PC-3 (cell line): ENCODE data around the gene LCE2C. TPM values are rescaled to one million over a fixed set of nuclear protein-coding genes. Genes with fewer than 3 reads are reported as not detected.

ENCODE experiments used
- ATAC-seq: fragments of 200-7000 bp; cut with Tn5 transposase; 2 replicates; pipeline ENCODE4 v1.9.1; 2020; ENCODE audit warnings: mild to moderate bottlenecking, moderate library complexity
- BruUV-seq: library from RNA; stranded (reverse); fragments of 400-500 nt; replicated peaks from 2 replicates; lab custom pipeline; 2021; lab: Mats Ljungman, UMichigan
- CTCF ChIA-PET: fragments of 300-600 bp; sonication (Branson Sonifier 250); formaldehyde crosslinking; loops from one replicate; lab custom pipeline; 2022; ENCODE audit warnings: antibody characterized with exemption; lab: Charles Lee
- POLR2A ChIA-PET: fragments of 300-600 bp; sonication (Branson Sonifier 250); formaldehyde crosslinking; loops from one replicate; lab custom pipeline; 2022; ENCODE audit warnings: antibody characterized with exemption; ENCODE audit not compliant: unreplicated experiment; lab: Charles Lee
- DNase-seq: peaks from one replicate; pipeline ENCODE4 v3.0.0-alpha.2; 2015
- H2AFZ ChIP-seq: fragments of 300-600 bp; sonication (generic); 2 replicates; pipeline ENCODE4 v1.6.0; 2016; ENCODE audit warnings: antibody characterized with exemption, low read length
- H3F3A ChIP-seq: fragments of 300-600 bp; sonication (generic); one replicate; pipeline ENCODE4 v1.6.0; 2017; ENCODE audit warnings: antibody characterized with exemption, low read length, control low read depth, mild to moderate bottlenecking; ENCODE audit not compliant: unreplicated experiment
- H3K27ac ChIP-seq: fragments of 300-600 bp; sonication (generic); 2 replicates; pipeline ENCODE4 v1.5.1; 2016; ENCODE audit warnings: mild to moderate bottlenecking, low read length
- H3K27me3 ChIP-seq: fragments of 300-600 bp; sonication (generic); 2 replicates; pipeline ENCODE4 v1.6.1; 2016; ENCODE audit warnings: low read length, mixed read lengths
- H3K36me3 ChIP-seq: fragments of 300-600 bp; sonication (generic); 2 replicates; pipeline ENCODE4 v1.6.1; 2016; ENCODE audit warnings: low read depth, mixed run types, low read length, mixed read lengths
- H3K4me1 ChIP-seq: fragments of 300-600 bp; sonication (generic); 2 replicates; pipeline ENCODE4 v1.5.1; 2016; ENCODE audit warnings: low read length; ENCODE audit not compliant: insufficient read depth
- H3K4me2 ChIP-seq: fragments of 300-600 bp; sonication (generic); 2 replicates; pipeline ENCODE4 v1.6.0; 2016; ENCODE audit warnings: low read length
- H3K4me3 ChIP-seq: fragments of 300-600 bp; sonication (generic); 2 replicates; pipeline ENCODE4 v1.5.1; 2016; ENCODE audit warnings: mild to moderate bottlenecking, low read length, mixed read lengths
- H3K79me2 ChIP-seq: fragments of 300-600 bp; sonication (generic); 2 replicates; pipeline ENCODE4 v1.6.1; 2017; ENCODE audit warnings: low read length, mixed read lengths
- H3K9ac ChIP-seq: fragments of 300-600 bp; sonication (generic); 2 replicates; pipeline ENCODE4 v1.6.0; 2016; ENCODE audit warnings: mild to moderate bottlenecking, low read length
- H3K9me2 ChIP-seq: fragments of 300-600 bp; sonication (generic); replicated peaks from 2 replicates; pipeline ENCODE4 v1.6.1; 2016; ENCODE audit warnings: mixed run types, low read length, mixed read lengths
- H3K9me3 ChIP-seq: fragments of 300-600 bp; sonication (generic); 2 replicates; pipeline ENCODE4 v1.6.1; 2016; ENCODE audit warnings: low read length, mixed read lengths
- H4K20me1 ChIP-seq: fragments of 300-600 bp; sonication (generic); 2 replicates; pipeline ENCODE4 v1.6.1; 2016; ENCODE audit warnings: low read length, mixed read lengths
- CTCF ChIP-seq: fragments of 300-600 bp; sonication (generic); conservative IDR thresholded peaks from 2 replicates; pipeline ENCODE4 v1.5.1; 2017; ENCODE audit warnings: antibody characterized with exemption, low read depth, mild to moderate bottlenecking, low read length
- EZH2 ChIP-seq: fragments of 300-600 bp; sonication (generic); IDR thresholded peaks from one replicate; pipeline ENCODE4 v1.6.1; 2017; ENCODE audit warnings: antibody characterized with exemption, mild to moderate bottlenecking, low read length; ENCODE audit not compliant: unreplicated experiment
- EZH2phosphoT487 ChIP-seq: fragments of 300-600 bp; sonication (generic); IDR thresholded peaks from 2 replicates; pipeline ENCODE4 v1.6.1; 2018; ENCODE audit warnings: mild to moderate bottlenecking, antibody characterized with exemption, low read length, borderline replicate concordance
- intact Hi-C: fragments of 100-400 bp; cut with micrococcal nuclease; formaldehyde crosslinking; loops from 2 replicates; pipeline ENCODE4 v1.9.0; 2023
- total RNA-seq: library from RNA; depleted of rRNA; stranded (reverse); fragments of >200 nt; gene quantifications from 2 replicates; pipeline ENCODE4 v1.2.3, GENCODE V29; 2014; rRNA removed

The LCE2C gene
- total RNA-seq, 1 experiment from 2014 or later: not detected

GRCh38 chr1:152718238-152718637 is 43.2 kb downstream of the LCE2C start:
- Histone ChIP-seq H3K9me2 (no peaks in the 10 kb centered on the region), H3K27ac (no peak overlapping the region), H3K79me2 (no peaks in the 10 kb centered on the region), H4K20me1 (no peaks in the 10 kb centered on the region), H3K36me3 (no peaks in the 10 kb centered on the region), H3K4me2 (no peak overlapping the region), H3K4me3 (no peak overlapping the region), H2AFZ (no peak overlapping the region), H3K9ac (no peak overlapping the region), H3K9me3 (no peaks in the 10 kb centered on the region), H3K4me1 (no peaks in the 10 kb centered on the region), H3K27me3 (peaks cover 20% of the 10 kb centered on the region; the same call in 1 of the 2 replicates), H3F3A (no peaks in the 10 kb centered on the region)
- ChIA-PET POLR2A (interaction anchor here (0.6 kb wide), 1 partner anchor 393 kb away, joined by 4 read pairs; no protein-coding TSS in a partner anchor), CTCF (no interaction called here)
- TF ChIP-seq EZH2phosphoT487: no peak
- TF ChIP-seq CTCF: no peak
- TF ChIP-seq EZH2: no peak
- no peak for ATAC-seq
- intact Hi-C loops: no loop called here
- BruUV-seq: no TSS peak
- no peak for DNase-seq

GRCh38 chr1:152725261-152725660 is 50.2 kb downstream of the LCE2C start:
- ChIA-PET POLR2A (no interaction called here), CTCF (no interaction called here)
- no peak for DNase-seq
- intact Hi-C loops: no loop called here
- TF ChIP-seq CTCF (no peak), EZH2phosphoT487 (no peak), EZH2 (no peak)
- H3K9me3 ChIP-seq: no peaks in the 10 kb centered on the region
- ATAC-seq: no peak
- no peak overlapping the region for H3K27ac ChIP-seq
- H3K36me3 ChIP-seq: no peaks in the 10 kb centered on the region
- no peaks in the 10 kb centered on the region for H3K4me1 ChIP-seq
- peaks cover 41% of the 10 kb centered on the region for H3K27me3 ChIP-seq
- H3K4me3 ChIP-seq: no peak overlapping the region
- H3K9me2 ChIP-seq: no peaks in the 10 kb centered on the region
- no peaks in the 10 kb centered on the region for H4K20me1 ChIP-seq
- H3K9ac ChIP-seq: no peak overlapping the region
- H2AFZ ChIP-seq: no peak overlapping the region
- H3F3A ChIP-seq: no peaks in the 10 kb centered on the region
- BruUV-seq: no TSS peak
- no peaks in the 10 kb centered on the region for H3K79me2 ChIP-seq
- H3K4me2 ChIP-seq: no peak overlapping the region

Other genes with a start within 250 kb of the LCE2C start
- not detected in 2 replicates for gene LCE5A, start 164.5 kb upstream of the LCE2C start, total RNA-seq
- gene CRCT1, start 160.8 kb upstream of the LCE2C start, total RNA-seq: not detected in 2 replicates
- gene LCE3E, start 108.5 kb upstream of the LCE2C start, total RNA-seq: not detected in 2 replicates
- gene LCE3D, start 94.8 kb upstream of the LCE2C start, total RNA-seq: not detected in 2 replicates
- not detected in 2 replicates for gene LCE3C, start 75.0 kb upstream of the LCE2C start, total RNA-seq
- gene LCE3B, start 61.5 kb upstream of the LCE2C start, total RNA-seq: not detected in 2 replicates
- not detected in 2 replicates for gene LCE3A, start 52.2 kb upstream of the LCE2C start, total RNA-seq
- not detected in 2 replicates for gene LCE2D, start 11.9 kb upstream of the LCE2C start, total RNA-seq
- gene LCE2B, start 10.8 kb downstream of the LCE2C start, total RNA-seq: not detected in 2 replicates
- gene LCE2A, start 23.1 kb downstream of the LCE2C start, total RNA-seq: not detected in 2 replicates
- not detected in 2 replicates for gene LCE4A, start 32.9 kb downstream of the LCE2C start, total RNA-seq
- gene KPRP, start 82.7 kb downstream of the LCE2C start, total RNA-seq: not detected in 2 replicates
- gene LCE1F, start 99.9 kb downstream of the LCE2C start, total RNA-seq: not detected in 2 replicates
- gene LCE1E, start 111.0 kb downstream of the LCE2C start, total RNA-seq: not detected in 2 replicates
- not detected in 2 replicates for gene LCE1D, start 121.4 kb downstream of the LCE2C start, total RNA-seq
- not detected in 2 replicates for gene LCE1C, start 131.4 kb downstream of the LCE2C start, total RNA-seq
- gene LCE1B, start 136.7 kb downstream of the LCE2C start, total RNA-seq: not detected in 2 replicates
- gene LCE1A, start 152.2 kb downstream of the LCE2C start, total RNA-seq: not detected in 2 replicates
- not detected in 2 replicates for gene LCE6A, start 167.6 kb downstream of the LCE2C start, total RNA-seq
- not detected in 2 replicates for gene LCE7A, start 184.7 kb downstream of the LCE2C start, total RNA-seq
- gene SMCP, start 203.0 kb downstream of the LCE2C start, total RNA-seq: not detected in 2 replicates
- gene IVL, start 233.3 kb downstream of the LCE2C start, total RNA-seq: 0.55 and 1.0 TPM in 2 replicates